Transverse colon (tissue), 3 donors: ENCODE data around the gene RASAL1.

Experiments used
- CTCF ChIP-seq, 5 experiments: fragments of 200-600 bp in 3 of 5; fragments of 450-650 bp in 2 of 5; sonication (generic) in 3 of 5; IDR thresholded peaks; 1 replicate in 2 of 5; 2 replicates in 3 of 5; pipeline ENCODE4 v1.5.1; 2016 to 2017; ENCODE audit warnings: antibody characterized with exemption in 5 of 5, inconsistent platforms in 3 of 5, mild to moderate bottlenecking in 2 of 5, moderate library complexity in 1 of 5
- EP300 ChIP-seq: sonication (generic); formaldehyde crosslinking; IDR thresholded peaks from one replicate; pipeline ENCODE4 v1.6.1; 2017; ENCODE audit warnings: antibody characterized with exemption, low read depth

GRCh38 chr12:113133036-113133435, 2.5 kb downstream of the RASAL1 start:
- TF ChIP-seq CTCF (IDR thresholded peaks at IDR 0.05) (no peak), EP300 (no peak)
